K562 (cell line): ENCODE measurements around the gene GALNT5. TPM values are rescaled to one million over a fixed set of nuclear protein-coding genes. Genes with fewer than 3 reads are reported as not detected.

Experiments
- ATAC-seq: fragments of 200-7000 bp; cut with Tn5 transposase; 3 replicates; pipeline ENCODE4 v1.9.1; 2020; ENCODE audit warnings: moderate library complexity
- BruUV-seq: library from RNA; stranded (reverse); fragments of 400-500 nt; replicated peaks from 2 replicates; lab custom pipeline; 2021; lab: Mats Ljungman, UMichigan
- CTCF ChIA-PET: fragments of 300-600 bp; formaldehyde crosslinking; extraction: SDS; loops from one replicate; lab custom pipeline; 2021; ENCODE audit warnings: low intra/inter-chr PET ratio; lab: Yijun Ruan, JAX
- POLR2A ChIA-PET: fragments of 300-600, 350-650 bp; sonication (Branson Sonifier 250); formaldehyde crosslinking; extraction: SDS; loops from one replicate; lab custom pipeline; 2021; ENCODE audit warnings: antibody characterized with exemption, inconsistent platforms; lab: Yijun Ruan, JAX
- DNase-seq, 4 experiments: peaks; one replicate each; pipeline versions ENCODE4 v3.0.0 to v3.0.0-alpha.2; 2011 to 2018; ENCODE audit warnings: low spot score in 3 of 4, mixed read lengths in 3 of 4; ENCODE audit errors: extremely low read depth in 1 of 4
- FAIRE-seq: peaks from 2 replicates; lab custom pipeline; 2011; peaks lifted over from hg19 to GRCh38; lab: Jason Lieb, UNC
- H2AFZ ChIP-seq: 2 replicates; pipeline ENCODE4 v1.6.0; 2011; ENCODE audit warnings: low read depth, low read length, control low read depth, inconsistent platforms
- H3K27ac ChIP-seq: fragments of 200-600 bp; 3 replicates; pipeline ENCODE4 v1.8.0; 2011; ENCODE audit warnings: low read depth, mild to moderate bottlenecking, control low read depth, inconsistent platforms, low read length, moderate library complexity, mixed read lengths; ENCODE audit errors: extremely low read depth
- H3K27me3 ChIP-seq, 2 experiments: fragments of 300-600 bp in 1 of 2; 2 replicates in 1 of 2; 3 replicates in 1 of 2; pipeline versions ENCODE4 v1.6.0 to v1.8.0; 2011; ENCODE audit warnings: inconsistent platforms in 2 of 2, low read length in 2 of 2, mild to moderate bottlenecking in 1 of 2, mixed read lengths in 1 of 2, moderate library complexity in 1 of 2; ENCODE audit not compliant: control insufficient read depth in 2 of 2, insufficient read depth in 2 of 2
- H3K36me3 ChIP-seq: fragments of 300-600 bp; 3 replicates; pipeline ENCODE4 v1.8.0; 2011; ENCODE audit warnings: mild to moderate bottlenecking, low read length, inconsistent platforms; ENCODE audit not compliant: control insufficient read depth, insufficient read depth
- H3K4me1 ChIP-seq, 2 experiments: fragments of 200-600 bp in 1 of 2; replicated peaks in 1 of 2; 2 replicates in 1 of 2; 3 replicates in 1 of 2; pipeline versions ENCODE4 v1.5.1 to v1.8.0; 2011; ENCODE audit warnings: inconsistent platforms in 2 of 2, low read length in 2 of 2, mild to moderate bottlenecking in 1 of 2, mixed read lengths in 1 of 2, moderate library complexity in 1 of 2; ENCODE audit not compliant: control insufficient read depth in 2 of 2, insufficient read depth in 2 of 2
- H3K4me2 ChIP-seq: 2 replicates; pipeline ENCODE4 v1.6.1; 2011; ENCODE audit warnings: low read length, control low read depth, inconsistent platforms, mixed read lengths; ENCODE audit not compliant: insufficient read depth
- H3K4me3 ChIP-seq: fragments of 200-600 bp; sonication (generic), shearing (Covaris generic); 2 replicates; pipeline ENCODE4 v1.5.1; 2016; ENCODE audit warnings: control low read depth, inconsistent platforms
- H3K79me2 ChIP-seq: fragments of 200-600 bp; 3 replicates; pipeline ENCODE4 v1.8.0; 2011; ENCODE audit warnings: low read length, inconsistent platforms; ENCODE audit not compliant: control insufficient read depth, insufficient read depth
- H3K9ac ChIP-seq, 2 experiments: 2 replicates each; pipeline versions ENCODE4 v1.6.0 to v1.6.1; 2011; ENCODE audit warnings: low read depth in 2 of 2, low read length in 2 of 2, control low read depth in 1 of 2, inconsistent platforms in 1 of 2, mild to moderate bottlenecking in 1 of 2, mixed read lengths in 1 of 2; ENCODE audit not compliant: insufficient read depth in 1 of 2
- H3K9me1 ChIP-seq: one replicate; pipeline ENCODE4 v1.6.0; 2011; ENCODE audit warnings: inconsistent platforms, mild to moderate bottlenecking, low read length, moderate library complexity; ENCODE audit not compliant: control insufficient read depth, insufficient read depth
- H3K9me3 ChIP-seq: replicated peaks from 2 replicates; pipeline ENCODE4 v1.5.1; 2011; ENCODE audit warnings: low read depth, low read length, inconsistent platforms; ENCODE audit not compliant: control insufficient read depth, insufficient read depth
- H4K20me1 ChIP-seq: replicated peaks from 2 replicates; pipeline ENCODE4 v1.6.1; 2011; ENCODE audit warnings: low read length, inconsistent platforms, mixed read lengths; ENCODE audit not compliant: control insufficient read depth, insufficient read depth
- CEBPB ChIP-seq: fragments of 450-650 bp; IDR thresholded peaks from 2 replicates; pipeline ENCODE4 v1.6.1; 2016; ENCODE audit warnings: missing genetic modification characterization, missing compliant biosample characterization
- CREBBP ChIP-seq: IDR thresholded peaks from one replicate; pipeline ENCODE4 v1.6.1; 2012; ENCODE audit warnings: low read depth, mild to moderate bottlenecking, control low read depth, inconsistent platforms, low read length
- E2F6 ChIP-seq, 2 experiments: IDR thresholded peaks; 2 replicates each; pipeline ENCODE4 v1.6.1; 2011; ENCODE audit warnings: borderline replicate concordance in 1 of 2, control low read depth in 1 of 2, low read depth in 1 of 2, low read length in 1 of 2, mild to moderate bottlenecking in 1 of 2, mixed read lengths in 1 of 2, moderate library complexity in 1 of 2; ENCODE audit not compliant: insufficient read depth in 1 of 2, insufficient read length in 1 of 2, poor library complexity in 1 of 2, severe bottlenecking in 1 of 2; ENCODE audit errors: extremely low read depth in 1 of 2
- ELK3 ChIP-seq: fragments of 450-650 bp; formaldehyde crosslinking; IDR thresholded peaks from 2 replicates; pipeline ENCODE4 v1.4.0; 2020; ENCODE audit warnings: mild to moderate bottlenecking
- FOXJ2 ChIP-seq: fragments of 200-800 bp; sonication (Bioruptor generic); IDR thresholded peaks from 2 replicates; pipeline ENCODE4 v1.6.1; 2016; ENCODE audit warnings: missing genetic modification characterization, missing compliant biosample characterization
- GABPA ChIP-seq: fragments of 200-800 bp; sonication (Bioruptor generic); conservative IDR thresholded peaks from 2 replicates; pipeline ENCODE4 v1.6.1; 2016; ENCODE audit warnings: low read depth, missing genetic modification characterization, missing compliant biosample characterization
- MEF2D ChIP-seq: conservative IDR thresholded peaks from 2 replicates; pipeline ENCODE4 v1.6.1; 2016; ENCODE audit warnings: low read depth, missing genetic modification characterization, missing compliant biosample characterization
- MLLT1 ChIP-seq, 2 experiments: fragments of 450-650 bp; IDR thresholded peaks; 2 replicates each; pipeline ENCODE4 v1.6.1; 2016
- PHB2 ChIP-seq: fragments of 450-650 bp; IDR thresholded peaks from 2 replicates; pipeline ENCODE4 v1.6.1; 2017; ENCODE audit warnings: low read depth
- RBBP5 ChIP-seq: fragments of 200-600 bp; sonication (generic); IDR thresholded peaks from 2 replicates; pipeline ENCODE4 v1.6.1; 2012; ENCODE audit warnings: borderline replicate concordance, mild to moderate bottlenecking, low read length, control low read depth, inconsistent platforms; ENCODE audit not compliant: insufficient read depth, poor library complexity, severe bottlenecking
- RBM25 ChIP-seq: fragments of 200-400 bp; formaldehyde crosslinking; IDR thresholded peaks from 2 replicates; pipeline ENCODE4 v1.6.1; 2018; ENCODE audit warnings: low read length, low read depth, moderate library complexity; ENCODE audit not compliant: severe bottlenecking
- RNF2 ChIP-seq: sonication (generic); IDR thresholded peaks from 2 replicates; pipeline ENCODE4 v1.6.1; 2016
- TARDBP ChIP-seq: fragments of 450-650 bp; IDR thresholded peaks from 2 replicates; pipeline ENCODE4 v1.6.1; 2016
- ZNF212 ChIP-seq: fragments of 450-650 bp; formaldehyde crosslinking; IDR thresholded peaks from 2 replicates; pipeline ENCODE4 v1.4.0; 2020; ENCODE audit warnings: mild to moderate bottlenecking
- WGBS: fragments of 100-300 bp; shearing (Covaris generic); methylation state at CpG from one replicate; pipeline ENCODE4 v1.1.6; 2016; ENCODE audit warnings: low coverage, mixed read lengths; ENCODE audit not compliant: insufficient coverage; ENCODE audit errors: missing lambda C conversion rate; 5-methylcytosine and 5-hydroxymethylcytosine counted together
- in situ Hi-C: fragments of 300-500 bp; cut with MboI; formaldehyde crosslinking; loops from 4 replicates; pipeline ENCODE4 v1.15.0; 2018; ENCODE audit warnings: inconsistent platforms, mixed read lengths
- intact Hi-C: fragments of 100-400 bp; cut with micrococcal nuclease; formaldehyde crosslinking; loops from 2 replicates; pipeline ENCODE4 v1.14.2; 2022
- polyA plus RNA-seq, 8 experiments: library from polyadenylated mRNA; depleted of rRNA in 4 of 8; stranded (reverse) in 5 of 8; unstranded in 3 of 8; fragments of >200 nt; fragmentation: Nextera tagmentation in 2 of 8; fragmentation: Illumina TruSeq in 1 of 8; extraction: Ambion mirVana in 2 of 8; extraction: Trizol in 1 of 8; gene quantifications; 2 replicates each; pipeline versions ENCODE4 v1.2.1 to v1.2.3, GENCODE V29; 2011 to 2014; ENCODE audit warnings: inconsistent platforms in 1 of 8, missing spikeins in 1 of 8
- total RNA-seq, 7 experiments: library from RNA; depleted of rRNA in 6 of 7; stranded (reverse); fragments of >200 nt in 6 of 7; fragmentation: Illumina TruSeq in 2 of 7; extraction: Trizol in 2 of 7; gene quantifications; 2 replicates each; pipeline versions ENCODE4 v1.2.1 to v1.2.3, GENCODE V29; 2011 to 2021; ENCODE audit warnings: low replicate concordance in 1 of 7

GALNT5 gene
- total and polyA plus RNA-seq, 9 of the 15 experiments (the other 6 are each of a cell fraction or from before 2014, with no cell fraction given) = 21.6 to 73.0 (median 54.7) TPM

- no peak for TF ChIP-seq E2F6 (IDR thresholded peaks at IDR 0.05; ENCODE audit: borderline replicate concordance in 1 of 2, extremely low read depth in 1 of 2, insufficient read depth in 1 of 2, insufficient read length in 1 of 2, low read depth in 1 of 2, low read length in 1 of 2, poor library complexity in 1 of 2, severe bottlenecking in 1 of 2)
- TF ChIP-seq CREBBP = no peak
- no peak for TF ChIP-seq FOXJ2 (tag)
- no peak for TF ChIP-seq PHB2
- no peak for TF ChIP-seq RBBP5
- no peak for TF ChIP-seq GABPA (tag)
- TF ChIP-seq MEF2D (tag) = no peak
Measured at GRCh38 chr2:157320409-157320808, 62.9 kb downstream of the GALNT5 start (continued).

- no peaks in the 10 kb centered on the region for H3K79me2 ChIP-seq
- no peaks in the 10 kb centered on the region for H3K9me1 ChIP-seq
- in situ Hi-C loops = no loop called here
- no peaks in the 10 kb centered on the region for H4K20me1 ChIP-seq
- no peak for ATAC-seq
- H3K4me2 ChIP-seq = no peak overlapping the region
- CTCF ChIA-PET = no interaction called here
- H2AFZ ChIP-seq = no peak overlapping the region
- no peaks in the 10 kb centered on the region for H3K27me3 ChIP-seq
- no peak overlapping the region for H3K27ac ChIP-seq
- BruUV-seq = no TSS peak
- no peak overlapping the region for H3K9ac ChIP-seq
- peaks cover 0 to 14% of the 10 kb centered on the region in 2 experiments; a peak in 2 of 5 replicates for H3K4me1 ChIP-seq
- no peaks in the 10 kb centered on the region for H3K9me3 ChIP-seq
- 13% methylated on average over 2 of the region's 2 CpGs for WGBS
- no peak for FAIRE-seq
- intact Hi-C loops = no loop called here
- no peak for TF ChIP-seq ZNF212 (CRISPR knock-in tag)
- no peak for TF ChIP-seq ELK3 (CRISPR knock-in tag)
- no peak for TF ChIP-seq RBM25
- TF ChIP-seq MLLT1 (IDR thresholded peaks at IDR 0.05) = 0 out of 4 replicates have a peak, but pooled peaks of 1 of the 2 experiments have one; percentile 24
- TF ChIP-seq RNF2 = no peak
- no peak for TF ChIP-seq TARDBP
- peak; percentile 12; the same call in 1 of the 2 replicates for TF ChIP-seq CEBPB (tag)
- TF ChIP-seq, all 486 proteins: peak for 2
- POLR2A ChIA-PET = no interaction called here
- Histone ChIP-seq H3K36me3 (no peaks in the 10 kb centered on the region), H3K4me3 (no peak overlapping the region)
- DNase-seq = no peak
Measured at GRCh38 chr2:157321466-157321865, 64.0 kb downstream of the GALNT5 start.
